GM23338 (cell line): ENCODE data around the gene C4BPA. TPM values are rescaled to one million over a fixed set of nuclear protein-coding genes. Genes with fewer than 3 reads are reported as not detected.

ENCODE experiments used
- ATAC-seq: fragments of 200-7000 bp; cut with Tn5 transposase; 3 replicates; pipeline ENCODE4 v1.9.1; 2020
- DNase-seq: peaks from one replicate; pipeline ENCODE4 v3.0.0-alpha.2; 2015; ENCODE audit warnings: low spot score
- H2AFZ ChIP-seq: fragments of 200-600 bp; sonication (generic); 2 replicates; pipeline ENCODE4 v1.8.0; 2016; ENCODE audit warnings: antibody characterized with exemption, mild to moderate bottlenecking, moderate library complexity
- H3F3A ChIP-seq: fragments of 200-600 bp; sonication (generic); replicated peaks from 2 replicates; pipeline ENCODE4 v1.8.0; 2017; ENCODE audit warnings: antibody characterized with exemption, mixed run types, low read depth
- H3K27ac ChIP-seq: fragments of 200-600 bp; sonication (generic); 2 replicates; pipeline ENCODE4 v1.6.1; 2016; ENCODE audit warnings: low read depth
- H3K27me3 ChIP-seq: fragments of 200-600 bp; sonication (generic); 2 replicates; pipeline ENCODE4 v1.8.0; 2016; ENCODE audit warnings: mild to moderate bottlenecking, mixed run types, moderate library complexity; ENCODE audit not compliant: insufficient read depth
- H3K36me3 ChIP-seq: fragments of 200-600 bp; sonication (generic); 2 replicates; pipeline ENCODE4 v1.8.0; 2016; ENCODE audit warnings: mild to moderate bottlenecking; ENCODE audit not compliant: insufficient read depth
- H3K4me1 ChIP-seq: fragments of 200-600 bp; sonication (generic); 2 replicates; pipeline ENCODE4 v1.8.0; 2016; ENCODE audit warnings: mild to moderate bottlenecking, moderate library complexity; ENCODE audit not compliant: insufficient read depth
- H3K4me2 ChIP-seq: fragments of 200-600 bp; sonication (generic); 2 replicates; pipeline ENCODE4 v1.7.1; 2017; ENCODE audit warnings: mixed run types
- H3K4me3 ChIP-seq: fragments of 200-600 bp; sonication (generic); 2 replicates; pipeline ENCODE4 v1.6.1; 2016; ENCODE audit warnings: mixed run types
- H3K79me2 ChIP-seq: fragments of 200-600 bp; sonication (generic); replicated peaks from 2 replicates; pipeline ENCODE4 v1.8.0; 2017; ENCODE audit warnings: mild to moderate bottlenecking; ENCODE audit not compliant: insufficient read depth
- H3K9me2 ChIP-seq: fragments of 200-600 bp; sonication (generic); 2 replicates; pipeline ENCODE4 v1.8.0; 2017; ENCODE audit not compliant: insufficient read depth
- H4K20me1 ChIP-seq: fragments of 200-600 bp; sonication (generic); replicated peaks from 2 replicates; pipeline ENCODE4 v1.8.0; 2017; ENCODE audit warnings: mild to moderate bottlenecking; ENCODE audit not compliant: insufficient read depth
- H3K27ac Mint-ChIP-seq: 2 replicates; pipeline ENCODE4 v1.8.0; 2020; ENCODE audit warnings: inconsistent platforms, mild to moderate bottlenecking, moderate library complexity, mixed read lengths
- H3K27me3 Mint-ChIP-seq: 3 replicates; pipeline ENCODE4 v1.8.0; 2022; ENCODE audit warnings: low read depth, mild to moderate bottlenecking, moderate library complexity, mixed read lengths, inconsistent platforms; ENCODE audit not compliant: insufficient read depth, poor library complexity
- H3K36me3 Mint-ChIP-seq: 3 replicates; pipeline ENCODE4 v1.8.0; 2021; ENCODE audit warnings: low read depth, mild to moderate bottlenecking, inconsistent platforms, moderate library complexity, mixed read lengths
- H3K4me1 Mint-ChIP-seq: 3 replicates; pipeline ENCODE4 v1.8.0; 2020; ENCODE audit warnings: mild to moderate bottlenecking, inconsistent platforms, mixed read lengths
- H3K4me3 Mint-ChIP-seq: 3 replicates; pipeline ENCODE4 v1.8.0; 2021; ENCODE audit warnings: moderate library complexity, mild to moderate bottlenecking, inconsistent platforms, mixed read lengths
- H3K9me3 Mint-ChIP-seq: 3 replicates; pipeline ENCODE4 v1.8.0; 2020; ENCODE audit warnings: moderate library complexity, mild to moderate bottlenecking, inconsistent platforms, mixed read lengths
- CREB1 ChIP-seq: fragments of 250-450 bp; sonication (Bioruptor Pico); IDR thresholded peaks from 2 replicates; pipeline ENCODE4 v1.5.0; 2020; ENCODE audit warnings: low read depth, mild to moderate bottlenecking, moderate library complexity
- CTCF ChIP-seq, 2 experiments: fragments of 200-600 bp in 1 of 2; sonication (generic) in 1 of 2; conservative IDR thresholded peaks; 2 replicates each; pipeline versions ENCODE4 v1.5.1 to v1.6.1; 2016 to 2017; ENCODE audit warnings: antibody characterized with exemption in 2 of 2, low read depth in 2 of 2, mild to moderate bottlenecking in 2 of 2, moderate library complexity in 1 of 2
- ETS1 ChIP-seq: IDR thresholded peaks from 2 replicates; pipeline ENCODE4 v1.6.1; 2016; ENCODE audit warnings: antibody characterized with exemption
- EZH2 ChIP-seq: fragments of 200-600 bp; sonication (generic); IDR thresholded peaks from one replicate; pipeline ENCODE4 v1.8.0; 2017; ENCODE audit warnings: antibody characterized with exemption, mild to moderate bottlenecking, low read depth; ENCODE audit not compliant: unreplicated experiment
- EZH2phosphoT487 ChIP-seq: fragments of 200-600 bp; sonication (generic); IDR thresholded peaks from one replicate; pipeline ENCODE4 v1.8.1; 2018; ENCODE audit warnings: antibody characterized with exemption; ENCODE audit not compliant: unreplicated experiment
- JUNB ChIP-seq: IDR thresholded peaks from one replicate; pipeline ENCODE4 v1.6.1; 2016; ENCODE audit warnings: antibody characterized with exemption; ENCODE audit not compliant: unreplicated experiment
- NANOG ChIP-seq: IDR thresholded peaks from 2 replicates; pipeline ENCODE4 v1.6.1; 2016; ENCODE audit warnings: antibody characterized with exemption, borderline replicate concordance
- POLR2AphosphoS5 ChIP-seq: IDR thresholded peaks from 2 replicates; pipeline ENCODE4 v1.6.1; 2016; ENCODE audit warnings: antibody characterized with exemption, low read depth
- REST ChIP-seq: IDR thresholded peaks from one replicate; pipeline ENCODE4 v1.6.1; 2018; ENCODE audit warnings: antibody characterized with exemption; ENCODE audit not compliant: unreplicated experiment
- STAT1 ChIP-seq: IDR thresholded peaks from one replicate; pipeline ENCODE4 v1.6.1; 2016; ENCODE audit warnings: antibody characterized with exemption; ENCODE audit not compliant: unreplicated experiment
- ZNF114 ChIP-seq: fragments of 250-450 bp; sonication (Bioruptor Pico); IDR thresholded peaks from 2 replicates; pipeline ENCODE4 v1.5.0; 2020; ENCODE audit warnings: mild to moderate bottlenecking, moderate library complexity
- ZNF331 ChIP-seq: fragments of 250-450 bp; sonication (Bioruptor Pico); IDR thresholded peaks from 2 replicates; pipeline ENCODE4 v1.5.0; 2020; ENCODE audit warnings: low read depth, mild to moderate bottlenecking, moderate library complexity
- ZNF462 ChIP-seq: fragments of 250-450 bp; sonication (Bioruptor Pico); IDR thresholded peaks from 2 replicates; pipeline ENCODE4 v1.5.0; 2020; ENCODE audit warnings: mild to moderate bottlenecking, moderate library complexity
- polyA plus RNA-seq: library from polyadenylated mRNA; unstranded; fragments of >200 nt; fragmentation: Nextera tagmentation; extraction: Ambion mirVana; gene quantifications from 2 replicates; pipeline ENCODE4 v1.2.1, GENCODE V29; 2016
- total RNA-seq: library from RNA; depleted of rRNA; stranded (reverse); fragments of >200 nt; shearing (Covaris generic); gene quantifications from 2 replicates; pipeline ENCODE4 v1.2.3, GENCODE V29; 2014

The C4BPA gene
- total and polyA plus RNA-seq, 2 experiments from 2014 or later, result not detected

- Mint-ChIP-seq H3K4me1 (no peaks in the 10 kb centered on the region), H3K27ac (no peak overlapping the region), H3K27me3 (no peaks in the 10 kb centered on the region), H3K36me3 (peaks cover 11% of the 10 kb centered on the region), H3K4me3 (no peak overlapping the region), H3K9me3 (peaks cover 19% of the 10 kb centered on the region)
- Histone ChIP-seq H3K36me3 (no peaks in the 10 kb centered on the region; the same call in 1 of the 2 replicates), H3K79me2 (no peaks in the 10 kb centered on the region), H2AFZ (no peak overlapping the region), H3F3A (no peaks in the 10 kb centered on the region), H3K4me1 (no peaks in the 10 kb centered on the region), H3K9me2 (no peaks in the 10 kb centered on the region), H3K4me3 (no peak overlapping the region), H3K27me3 (no peaks in the 10 kb centered on the region), H3K4me2 (no peak overlapping the region), H4K20me1 (no peaks in the 10 kb centered on the region), H3K27ac (no peak overlapping the region)
- TF ChIP-seq ZNF462 (CRISPR knock-in tag), result no peak
- no peak for TF ChIP-seq REST
- TF ChIP-seq EZH2, result no peak
- TF ChIP-seq STAT1, result no peak
- TF ChIP-seq ZNF331 (CRISPR knock-in tag), result no peak
- no peak for TF ChIP-seq ZNF114 (CRISPR knock-in tag)
- TF ChIP-seq POLR2AphosphoS5, result no peak
- no peak for TF ChIP-seq NANOG
- TF ChIP-seq CTCF (conservative IDR thresholded peaks at IDR 0.05; ENCODE audit: low read depth in 2 of 2), result no peak
- no peak for TF ChIP-seq EZH2phosphoT487
- no peak for TF ChIP-seq CREB1 (CRISPR knock-in tag)
- no peak for TF ChIP-seq ETS1
- TF ChIP-seq JUNB, result no peak
- DNase-seq (no peak), ATAC-seq (no peak)
Observed at GRCh38 chr1:207093944-207094343, 10.1 kb upstream of the C4BPA start.
